Endometrial microvascular endothelial cells (primary cell): ENCODE measurements around the gene CFHR3. TPM values are rescaled to one million over a fixed set of nuclear protein-coding genes. Genes with fewer than 3 reads are reported as not detected.
"Not testable (repeated sequence)": the region's sequence is repeated elsewhere in the genome, so short reads cannot be mapped to it uniquely, and the experiment has no call there.

Experiments
- in situ Hi-C: cut with HindIII; loops from 2 replicates; pipeline ENCODE4 v1.10.0; 2017; ENCODE audit warnings: low sequenced_read_pairs, low pct_unique_long_range_greater_than_20kb; ENCODE audit errors: inconsistent ontology term
- total RNA-seq: library from RNA; depleted of rRNA; stranded (reverse); fragments of >200 nt; gene quantifications from one replicate; pipeline ENCODE4 v1.2.3, GENCODE V29; 2015; ENCODE audit errors: inconsistent ontology term

The CFHR3 gene
- not detected for total RNA-seq

DNA sequence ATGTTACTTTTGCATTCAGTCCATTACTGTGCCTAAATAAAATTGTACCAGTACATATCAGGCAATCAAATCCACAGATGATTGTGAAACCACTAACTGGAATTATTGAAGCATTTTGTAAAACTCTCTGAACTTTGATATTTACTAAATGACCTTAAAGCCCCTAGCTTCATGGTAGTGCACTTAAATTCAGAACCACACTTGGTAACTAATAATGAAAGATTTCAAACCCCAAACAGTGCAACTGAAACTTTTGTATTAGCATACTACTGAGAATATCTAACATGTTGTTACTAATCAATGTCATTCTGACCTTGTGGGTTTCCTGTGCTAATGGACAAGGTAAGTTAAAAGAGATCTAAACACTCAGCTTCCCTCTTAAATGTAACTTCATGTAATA lies at the start of gene CFHR3:
Gene CFHR3 (plus strand): TSS at position 238 of the 400 bp plus-strand sequence. CDS start 47 bp downstream, at position 285.
- in situ Hi-C loops, result no loop called here

DNA sequence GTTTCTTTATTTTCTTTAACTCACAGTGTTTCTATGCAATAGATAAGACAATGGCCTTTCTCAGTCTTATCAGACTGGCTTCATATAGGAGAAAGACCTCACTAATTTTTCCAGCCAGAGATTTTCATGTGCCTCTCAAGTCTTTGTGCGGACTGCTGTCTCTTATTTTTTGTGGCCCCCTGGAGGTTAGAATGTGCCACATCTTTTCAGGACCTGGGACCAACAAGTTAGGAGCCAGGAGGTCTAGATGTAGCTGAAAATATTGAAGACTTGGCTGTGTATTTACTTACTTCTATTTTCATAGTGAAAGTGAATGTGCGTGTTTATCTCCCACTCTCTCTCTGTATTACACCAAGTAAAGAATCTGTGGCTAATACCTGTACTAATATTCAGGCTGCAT lies 42.1 kb upstream of the CFHR3 start:
- in situ Hi-C loops, result no loop called here

DNA sequence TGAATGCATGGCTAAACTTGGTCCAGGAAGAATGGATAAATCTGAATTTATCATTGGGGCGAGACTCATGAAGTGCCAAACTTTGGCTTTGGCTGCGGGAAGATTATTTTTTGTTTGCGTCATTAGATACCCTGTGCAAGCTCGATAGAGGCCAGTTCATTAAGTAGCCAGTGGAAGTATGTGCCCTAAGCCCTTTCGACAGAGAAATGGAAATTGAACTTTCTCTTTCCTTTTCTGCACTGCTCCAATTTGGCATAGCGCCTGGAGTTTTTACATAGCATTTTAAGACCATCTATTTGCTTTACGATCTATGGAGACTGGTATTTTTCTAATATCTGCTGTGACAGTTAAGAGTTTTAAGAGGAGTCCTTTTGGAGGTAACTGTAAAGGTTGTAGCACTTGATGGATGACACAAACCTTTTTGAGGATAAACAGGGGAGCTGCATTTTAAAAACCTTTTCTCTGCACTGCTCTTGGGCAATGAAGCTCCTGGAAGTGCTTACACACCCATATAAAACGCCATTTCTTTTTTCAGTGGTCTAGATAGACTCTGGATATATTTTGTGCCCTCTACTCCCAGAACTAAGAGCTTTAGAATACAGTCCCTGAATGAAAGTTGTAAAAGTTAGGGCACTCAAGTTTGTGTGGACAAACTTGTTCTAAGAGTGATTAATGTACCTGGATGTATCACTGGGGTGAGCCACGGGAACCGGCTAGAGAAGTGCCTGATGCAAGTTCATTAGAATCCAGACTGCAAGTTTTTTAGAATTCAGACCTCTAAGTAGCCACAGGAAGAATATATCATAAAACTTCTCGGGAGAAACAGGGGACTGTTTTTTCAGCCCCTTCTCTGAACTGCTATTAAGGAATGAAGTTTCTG lies 41.3 kb upstream of the CFHR3 start:
- in situ Hi-C loops, result no loop called here

DNA sequence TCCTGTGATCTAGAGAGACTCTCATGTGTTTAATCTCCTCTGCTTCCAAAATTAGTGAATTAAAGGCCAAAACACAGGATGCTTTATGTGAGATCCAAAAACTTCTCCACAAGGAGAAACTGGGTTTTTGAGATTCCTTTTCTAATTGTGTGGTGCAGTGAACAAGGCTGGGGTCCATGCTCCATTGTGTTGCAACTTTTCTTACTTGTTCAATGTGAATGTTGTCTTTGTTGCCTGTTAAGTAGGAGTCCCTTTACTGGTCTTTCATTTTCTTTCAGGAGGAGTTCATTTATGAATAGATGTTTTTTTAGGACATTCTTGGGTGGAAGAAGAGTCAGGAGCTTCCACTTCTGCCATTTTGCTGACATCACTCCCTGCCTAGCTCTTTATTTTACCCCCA lies 40.6 kb upstream of the CFHR3 start:
- in situ Hi-C loops, result no loop called here

DNA sequence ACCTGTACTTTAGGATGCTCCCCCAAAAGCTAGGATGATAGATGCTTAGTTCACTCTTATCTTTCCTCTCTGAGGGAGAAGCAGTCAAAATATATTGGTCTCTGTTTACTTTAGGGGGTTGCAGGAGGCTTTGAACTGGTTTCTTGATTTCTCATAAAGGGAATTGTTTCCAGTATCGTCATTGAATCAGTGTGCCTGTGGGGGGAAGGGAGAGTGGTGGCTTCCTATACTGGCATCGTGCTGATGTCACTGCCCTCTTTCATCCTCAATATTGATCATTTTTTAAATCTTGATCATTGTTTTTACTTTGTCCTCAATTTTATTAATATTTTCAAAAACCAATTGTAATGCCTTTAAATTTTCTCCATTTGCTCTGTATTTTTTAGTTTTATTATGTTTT lies 40.2 kb upstream of the CFHR3 start:
- in situ Hi-C loops, result no loop called here

DNA sequence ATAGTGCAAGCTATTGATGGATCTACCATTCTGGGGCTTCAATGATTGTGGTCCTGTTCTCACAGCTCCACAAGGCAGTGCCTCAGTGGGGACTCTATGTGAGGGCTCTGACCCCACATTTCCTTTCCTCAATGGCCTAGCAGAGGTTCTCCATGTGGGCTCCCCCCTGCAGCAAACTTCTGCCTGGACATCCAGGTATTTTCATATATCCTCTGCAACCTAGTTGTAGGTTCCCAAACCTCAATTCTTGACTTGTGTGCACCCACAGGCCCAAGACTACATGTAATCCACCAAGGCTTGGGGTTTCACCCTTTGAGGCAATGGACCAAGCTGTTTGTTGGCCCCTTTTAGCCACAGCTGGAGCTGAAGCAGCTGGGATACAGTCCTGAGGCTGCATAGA lies 35.9 kb upstream of the CFHR3 start:
- in situ Hi-C loops, result no loop called here

DNA sequence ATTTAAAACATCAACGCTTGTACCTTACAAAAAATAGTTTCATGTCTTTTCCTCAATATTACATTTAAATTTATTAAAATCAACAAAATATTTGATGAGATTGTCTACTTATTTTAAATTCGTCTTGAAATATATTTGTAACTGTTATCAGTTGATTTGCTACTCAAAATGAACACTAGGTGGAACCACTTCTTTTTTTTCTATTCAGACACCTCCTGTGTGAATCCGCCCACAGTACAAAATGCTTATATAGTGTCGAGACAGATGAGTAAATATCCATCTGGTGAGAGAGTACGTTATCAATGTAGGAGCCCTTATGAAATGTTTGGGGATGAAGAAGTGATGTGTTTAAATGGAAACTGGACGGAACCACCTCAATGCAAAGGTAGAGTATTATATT lies 31.4 kb upstream of the CFHR3 start:
- in situ Hi-C loops, result not testable (repeated sequence)

DNA sequence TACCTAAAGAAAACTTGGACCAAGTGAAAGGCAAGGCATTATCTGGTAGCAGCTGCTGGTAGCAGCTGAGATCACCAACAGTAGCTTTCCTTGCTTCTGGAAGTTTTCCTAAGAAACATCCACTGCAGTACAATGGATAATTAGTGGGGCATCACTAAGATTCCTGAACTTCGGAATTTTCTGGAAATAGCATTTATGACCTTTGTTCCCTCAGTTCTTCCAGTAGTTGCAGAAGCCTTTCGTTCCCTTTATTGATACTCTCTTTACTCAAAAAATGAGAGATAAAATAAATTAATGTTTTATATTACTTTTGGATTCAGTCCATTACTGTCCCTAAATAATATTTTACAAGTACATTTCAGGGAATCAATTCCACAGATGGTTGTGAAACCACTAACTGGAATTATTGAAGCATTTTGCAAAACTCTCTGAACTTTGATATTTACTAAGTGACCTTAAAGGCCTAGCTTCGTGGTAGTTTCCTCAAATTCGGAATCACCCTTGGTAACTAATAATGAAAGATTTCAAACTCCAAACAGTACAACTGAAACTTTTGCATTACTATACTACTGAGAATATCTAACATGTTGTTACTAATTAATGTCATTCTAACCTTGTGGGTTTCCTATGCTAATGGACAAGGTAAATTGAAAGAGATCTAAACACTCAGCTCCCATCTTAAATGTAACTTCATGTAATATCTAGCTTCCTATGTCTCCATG lies 9.5 kb upstream of the CFHR3 start:
- in situ Hi-C loops, result not testable (repeated sequence)

DNA sequence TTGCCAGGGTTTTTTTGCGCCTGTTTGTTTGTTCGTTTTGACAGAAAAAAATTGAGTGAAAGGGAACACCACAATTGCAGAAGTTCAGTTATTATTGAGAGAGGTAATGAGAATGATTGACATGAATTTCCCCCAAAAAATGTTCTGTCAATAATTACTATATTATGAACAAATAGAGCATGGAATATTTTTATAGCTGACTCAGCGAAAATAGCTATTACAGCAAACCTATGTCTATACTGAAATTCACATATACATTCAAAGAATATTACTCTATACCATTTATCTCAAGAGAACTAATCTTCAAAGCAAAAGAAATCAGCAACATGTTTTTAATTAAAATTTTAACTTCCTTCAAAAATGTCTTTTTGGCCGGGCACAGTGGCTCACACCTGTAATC lies 4.8 kb upstream of the CFHR3 start:
- in situ Hi-C loops, result not testable (repeated sequence)

DNA sequence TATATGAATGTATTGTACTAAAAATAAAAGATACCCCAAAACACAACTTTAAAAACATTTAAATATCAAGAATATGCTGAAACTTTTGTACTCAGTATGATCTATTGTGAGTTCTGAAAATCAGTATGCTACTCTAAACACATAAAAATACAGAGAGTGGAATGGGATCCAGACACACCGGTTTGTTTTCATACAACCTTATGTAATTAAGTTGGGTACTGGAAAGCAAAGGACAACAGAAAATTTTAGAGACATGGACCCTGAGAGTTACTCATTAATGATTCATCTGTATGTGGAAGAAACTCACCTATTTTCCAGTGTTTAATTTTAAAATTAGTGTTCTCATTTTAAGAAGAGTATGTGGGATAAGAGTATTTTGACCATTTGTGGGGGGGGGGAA lies 927 bp upstream of the CFHR3 start:
- in situ Hi-C loops, result no loop called here

DNA sequence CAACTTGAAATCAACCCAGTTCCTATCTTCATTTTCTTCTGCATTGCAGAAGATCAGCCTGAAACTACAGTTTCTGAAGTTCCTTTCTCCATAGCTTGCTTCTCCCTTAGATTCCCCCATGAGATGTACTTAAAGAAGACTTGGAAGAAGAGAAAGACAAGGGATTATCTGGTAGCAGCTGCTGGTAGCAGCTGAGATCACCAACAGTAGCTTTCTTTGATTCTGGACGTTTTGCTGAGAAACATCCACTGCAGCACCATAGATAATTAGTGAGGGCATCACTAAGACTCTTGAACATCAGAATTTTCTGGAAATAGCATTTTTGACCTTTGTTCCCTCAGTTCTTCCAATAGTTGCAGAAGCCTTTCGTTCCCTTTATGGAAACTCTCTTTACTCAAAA lies 465 bp upstream of the CFHR3 start:
- in situ Hi-C loops, result no loop called here

DNA sequence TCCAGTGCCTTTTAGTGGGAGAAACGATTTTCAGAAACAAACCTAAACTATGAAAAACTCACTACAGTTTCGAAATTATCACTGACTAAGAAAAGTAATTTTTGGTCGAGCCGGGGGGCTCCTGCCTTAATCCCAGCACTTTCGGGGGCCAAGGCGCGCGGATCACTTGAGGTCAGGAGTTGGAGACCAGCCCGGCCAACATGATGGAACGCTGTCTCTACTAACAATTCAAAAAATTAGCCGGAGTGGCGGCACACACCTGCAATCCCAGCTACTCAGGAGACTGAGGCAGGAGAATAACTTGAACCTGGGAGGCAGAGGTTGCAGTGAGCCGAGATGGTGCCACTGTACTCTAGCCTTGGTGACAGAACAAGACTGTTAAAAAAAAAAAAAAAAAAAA lies 3.0 kb downstream of the CFHR3 start:
- in situ Hi-C loops, result no loop called here

DNA sequence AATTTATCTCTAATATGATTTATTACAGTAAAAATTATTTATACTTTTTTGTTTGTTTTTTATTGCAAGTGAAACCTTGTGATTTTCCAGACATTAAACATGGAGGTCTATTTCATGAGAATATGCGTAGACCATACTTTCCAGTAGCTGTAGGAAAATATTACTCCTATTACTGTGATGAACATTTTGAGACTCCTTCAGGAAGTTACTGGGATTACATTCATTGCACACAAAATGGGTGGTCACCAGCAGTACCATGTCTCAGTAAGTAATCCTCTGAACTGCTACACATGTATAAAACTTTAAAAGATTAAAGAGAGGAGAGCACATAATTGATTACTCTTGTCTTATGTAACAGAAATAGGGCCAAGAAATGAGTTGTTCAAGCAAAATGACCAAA lies 4.5 kb downstream of the CFHR3 start:
- in situ Hi-C loops, result no loop called here

DNA sequence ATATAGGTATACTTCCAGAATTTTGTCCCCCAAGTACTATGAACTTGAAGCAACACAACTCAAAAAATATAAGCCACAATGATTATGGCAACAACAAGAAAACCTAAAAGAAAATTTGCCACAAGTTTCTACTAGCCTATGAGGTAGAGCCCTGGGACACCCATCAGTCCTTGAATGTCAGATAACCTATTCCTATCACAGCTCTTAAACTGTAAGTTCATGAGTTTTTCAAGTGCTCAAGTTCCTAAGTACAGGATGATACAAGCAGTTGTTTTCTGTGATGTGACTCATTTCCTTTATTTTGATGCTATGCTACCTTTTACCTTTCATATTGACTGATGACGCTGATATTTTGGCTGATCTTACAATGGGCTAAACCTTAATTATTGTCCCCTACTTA lies 16.6 kb downstream of the CFHR3 start:
- in situ Hi-C loops, result not testable (repeated sequence)

DNA sequence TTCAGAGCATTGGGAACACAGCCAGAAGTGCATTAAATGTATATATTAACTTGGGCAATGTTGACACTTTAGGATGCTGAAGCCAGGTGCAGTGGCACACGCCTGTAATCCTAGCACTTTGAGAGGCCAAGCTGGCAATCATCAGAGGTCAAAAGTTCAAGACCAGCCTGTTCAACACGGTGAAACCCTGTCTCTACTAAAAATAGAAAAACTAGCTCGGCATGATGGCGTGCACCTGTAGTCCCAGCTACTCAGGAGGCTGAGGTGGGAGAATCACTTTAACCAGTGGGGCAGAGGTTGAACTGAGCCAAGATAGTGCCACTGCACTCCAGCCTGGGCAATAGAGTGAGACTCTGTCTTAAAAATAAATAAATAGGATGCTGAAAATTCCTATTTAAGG lies 19.5 kb downstream of the CFHR3 start:
- in situ Hi-C loops, result not testable (repeated sequence)

DNA sequence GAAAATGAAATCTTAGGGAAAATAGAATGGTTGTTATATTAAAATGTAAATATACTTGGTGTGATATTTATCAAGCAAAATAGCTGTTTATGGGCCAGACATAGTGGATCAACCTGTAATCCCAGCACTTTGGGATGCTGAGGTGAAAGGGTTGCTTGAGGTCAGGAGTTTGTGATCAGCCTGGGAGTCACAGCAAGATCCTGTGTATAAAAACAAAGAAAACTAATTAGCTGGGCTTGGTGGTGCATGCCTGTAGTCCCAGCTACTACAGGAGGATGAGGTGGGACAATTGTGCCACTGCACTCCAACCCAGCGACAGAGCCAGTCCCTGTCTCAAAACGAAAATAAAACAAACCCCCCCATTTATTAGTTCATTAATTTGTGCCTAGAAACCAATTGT lies 23.3 kb downstream of the CFHR3 start:
- in situ Hi-C loops, result no loop called here

DNA sequence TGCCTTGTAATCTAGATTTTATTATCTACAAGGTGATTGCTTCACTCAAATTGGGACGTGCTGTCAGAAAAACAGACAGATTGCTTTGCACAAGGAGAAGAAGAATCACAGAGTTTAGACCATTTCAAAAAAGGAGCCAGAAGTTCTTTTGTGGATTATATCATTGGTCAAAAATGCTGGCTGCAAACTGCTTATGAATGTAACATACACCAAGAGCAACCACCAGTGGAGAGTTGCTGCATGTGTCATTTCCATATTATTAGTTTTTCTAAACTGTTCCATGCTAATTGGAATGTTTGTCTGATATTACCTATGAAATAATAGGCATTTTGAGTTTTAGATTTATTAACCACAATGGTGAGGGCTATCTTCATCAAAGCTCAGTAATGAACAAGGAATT lies 27.3 kb downstream of the CFHR3 start:
- in situ Hi-C loops, result not testable (repeated sequence)

DNA sequence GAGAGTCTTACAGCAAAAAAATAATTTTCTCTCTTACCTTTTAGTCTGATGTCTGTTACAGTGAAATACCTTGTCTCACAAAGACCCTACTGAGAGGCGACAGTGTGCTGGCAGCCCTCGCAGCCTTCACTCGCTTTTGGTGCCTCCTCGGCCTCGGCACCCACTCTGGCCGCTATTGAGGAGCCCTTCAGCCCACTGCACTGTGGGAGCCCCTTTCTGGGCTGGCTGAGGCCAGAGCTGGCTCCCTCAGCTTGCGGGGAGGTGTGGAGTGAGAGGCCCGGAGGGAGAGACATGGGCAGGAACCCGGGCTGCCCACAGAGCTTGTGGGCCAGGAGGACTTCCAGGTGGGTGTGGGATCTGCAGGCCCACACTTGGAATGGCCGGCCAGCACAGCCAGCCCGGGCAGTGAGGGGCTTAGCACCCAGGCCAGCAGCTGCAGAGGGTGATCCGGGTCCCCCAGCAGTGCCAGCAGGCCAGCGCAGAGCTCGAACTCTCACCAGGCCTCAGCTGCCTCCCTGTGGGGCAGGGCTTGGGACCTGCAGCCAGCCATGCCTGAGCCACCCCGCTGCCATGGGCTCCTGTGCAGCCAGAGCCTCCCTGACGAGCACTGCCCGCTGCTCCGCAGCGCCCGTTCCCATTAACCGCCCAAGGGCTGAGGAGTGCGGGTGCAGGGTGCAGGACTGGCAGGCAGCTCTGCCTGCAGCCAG lies 34.0 kb downstream of the CFHR3 start:
- in situ Hi-C loops, result no loop called here

DNA sequence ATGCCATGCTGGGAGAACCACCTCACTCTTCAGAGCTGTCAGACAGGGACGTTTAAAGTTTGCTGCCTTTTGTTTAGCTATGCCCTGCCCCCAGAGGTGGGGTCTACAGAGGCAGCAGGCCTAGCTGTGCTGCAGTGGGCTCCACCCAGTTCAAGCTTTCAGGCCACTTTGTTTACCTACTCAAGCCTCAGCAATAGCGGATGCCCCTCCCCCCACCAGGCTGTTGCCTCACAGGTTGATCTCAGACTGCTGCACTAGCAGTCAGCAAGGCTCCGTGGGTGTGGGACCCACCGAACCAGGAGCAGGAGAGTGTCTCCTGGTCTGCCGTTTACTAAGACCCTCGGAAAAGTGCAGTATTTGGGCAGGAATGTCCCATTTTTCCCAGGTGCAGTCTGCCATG lies 42.8 kb downstream of the CFHR3 start:
- in situ Hi-C loops, result not testable (repeated sequence)

DNA sequence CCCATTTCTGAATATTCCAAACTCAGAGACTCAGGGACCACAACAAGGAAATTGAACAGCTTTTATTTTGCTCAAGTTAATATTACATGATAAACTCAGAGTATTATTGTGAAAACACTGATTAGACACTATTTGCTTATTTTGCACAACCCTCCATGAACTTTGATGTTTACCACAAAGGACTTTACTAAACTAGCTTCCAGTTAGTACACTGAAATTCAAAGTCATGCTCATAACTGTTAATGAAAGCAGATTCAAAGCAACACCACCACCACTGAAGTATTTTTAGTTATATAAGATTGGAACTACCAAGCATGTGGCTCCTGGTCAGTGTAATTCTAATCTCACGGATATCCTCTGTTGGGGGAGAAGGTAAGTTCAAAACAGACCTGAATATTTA lies 44.9 kb downstream of the CFHR3 start, which contains the start of gene CFHR1:
Gene CFHR1 (plus strand): TSS at position 201 of the 400 bp plus-strand sequence. CDS start 114 bp downstream, at position 315.
- in situ Hi-C loops, result not testable (repeated sequence)
